ENCODE measurements around the gene PSME4.
A peak's percentile ranks its signal among the peaks of the same experiment; 100 is the strongest.

PSME4 gene

GRCh38 chr2:53827398-53828175 lies 143.2 kb downstream of the PSME4 start:
- no peak for DNase-seq

- DNase-seq, result no peak
These were observed 144.0 kb downstream of the PSME4 start for GRCh38 chr2:53826587-53827397.

GRCh38 chr2:53826030-53826410 lies 144.8 kb downstream of the PSME4 start:
- DNase-seq, result no peak

GRCh38 chr2:53823639-53824038 lies 147.2 kb downstream of the PSME4 start:
- DNase-seq, result peak; percentile 39 to 46

GRCh38 chr2:53821810-53822209 lies 149.0 kb downstream of the PSME4 start:
- DNase-seq, result no peak

GRCh38 chr2:53820711-53821110 lies 150.1 kb downstream of the PSME4 start:
- no peak for DNase-seq

- no peak for DNase-seq
These were observed 150.7 kb downstream of the PSME4 start for GRCh38 chr2:53820048-53820447.

- no peak for DNase-seq
These were observed 151.2 kb downstream of the PSME4 start for GRCh38 chr2:53819634-53820033.

- DNase-seq, result no peak
These were observed 151.8 kb downstream of the PSME4 start for GRCh38 chr2:53818854-53819435.
